RWPE1 (cell line): ENCODE data around the gene SLC25A21.

ENCODE experiments used
- CTCF ChIA-PET: fragments of 350-600 bp; sonication (Branson Sonifier 250); formaldehyde crosslinking; extraction: SDS; loops from one replicate; lab custom pipeline; 2021; lab: Yijun Ruan, JAX
- POLR2A ChIA-PET: fragments of 400-600 bp; formaldehyde crosslinking; extraction: SDS; loops from one replicate; lab custom pipeline; 2020; ENCODE audit warnings: antibody characterized with exemption; ENCODE audit not compliant: low non-redundant PET; lab: Yijun Ruan, JAX
- DNase-seq: peaks from one replicate; pipeline ENCODE4 v3.0.0; 2012; ENCODE audit warnings: low spot score
- H3K27ac ChIP-seq: fragments of 450-650 bp; 2 replicates; pipeline ENCODE4 v1.5.1; 2017
- TF ChIP-seq, protein P1 (sequence below): fragments of 450-650 bp; conservative IDR thresholded peaks from 2 replicates; pipeline ENCODE4 v1.5.1; 2017; ENCODE audit warnings: low read depth, mild to moderate bottlenecking

SLC25A21 gene

DNA sequence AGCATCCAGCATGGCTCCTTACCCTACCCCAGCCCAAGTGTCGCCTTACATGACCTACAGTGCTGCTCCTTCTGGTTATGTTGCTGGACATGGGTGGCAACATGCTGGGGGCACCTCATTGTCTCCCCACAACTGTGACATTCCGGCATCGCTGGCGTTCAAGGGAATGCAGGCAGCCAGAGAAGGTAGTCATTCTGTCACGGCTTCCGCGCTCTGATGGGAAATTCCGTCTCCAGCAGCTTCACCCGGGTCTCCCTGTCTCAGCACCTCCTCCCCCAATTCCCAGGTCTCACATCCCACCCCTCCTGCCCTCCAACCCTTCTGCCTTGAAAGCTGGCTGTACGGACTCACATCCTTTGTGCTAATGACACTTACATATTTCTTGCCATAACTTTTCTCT lies 496.2 kb downstream of the SLC25A21 start:
- TF ChIP-seq, protein P1, sequence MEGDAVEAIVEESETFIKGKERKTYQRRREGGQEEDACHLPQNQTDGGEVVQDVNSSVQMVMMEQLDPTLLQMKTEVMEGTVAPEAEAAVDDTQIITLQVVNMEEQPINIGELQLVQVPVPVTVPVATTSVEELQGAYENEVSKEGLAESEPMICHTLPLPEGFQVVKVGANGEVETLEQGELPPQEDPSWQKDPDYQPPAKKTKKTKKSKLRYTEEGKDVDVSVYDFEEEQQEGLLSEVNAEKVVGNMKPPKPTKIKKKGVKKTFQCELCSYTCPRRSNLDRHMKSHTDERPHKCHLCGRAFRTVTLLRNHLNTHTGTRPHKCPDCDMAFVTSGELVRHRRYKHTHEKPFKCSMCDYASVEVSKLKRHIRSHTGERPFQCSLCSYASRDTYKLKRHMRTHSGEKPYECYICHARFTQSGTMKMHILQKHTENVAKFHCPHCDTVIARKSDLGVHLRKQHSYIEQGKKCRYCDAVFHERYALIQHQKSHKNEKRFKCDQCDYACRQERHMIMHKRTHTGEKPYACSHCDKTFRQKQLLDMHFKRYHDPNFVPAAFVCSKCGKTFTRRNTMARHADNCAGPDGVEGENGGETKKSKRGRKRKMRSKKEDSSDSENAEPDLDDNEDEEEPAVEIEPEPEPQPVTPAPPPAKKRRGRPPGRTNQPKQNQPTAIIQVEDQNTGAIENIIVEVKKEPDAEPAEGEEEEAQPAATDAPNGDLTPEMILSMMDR = no peak
- ChIA-PET POLR2A (interaction anchor here (0.6 kb wide), 1 partner anchor 23 kb away, joined by 3 read pairs; no protein-coding TSS in a partner anchor), CTCF (interaction anchor here (0.5 to 0.7 kb wide), 3 partner anchors 187 to 888 kb away, joined by 3 read pairs; no protein-coding TSS in a partner anchor)
- no peak for DNase-seq
- no peak overlapping the region for H3K27ac ChIP-seq

DNA sequence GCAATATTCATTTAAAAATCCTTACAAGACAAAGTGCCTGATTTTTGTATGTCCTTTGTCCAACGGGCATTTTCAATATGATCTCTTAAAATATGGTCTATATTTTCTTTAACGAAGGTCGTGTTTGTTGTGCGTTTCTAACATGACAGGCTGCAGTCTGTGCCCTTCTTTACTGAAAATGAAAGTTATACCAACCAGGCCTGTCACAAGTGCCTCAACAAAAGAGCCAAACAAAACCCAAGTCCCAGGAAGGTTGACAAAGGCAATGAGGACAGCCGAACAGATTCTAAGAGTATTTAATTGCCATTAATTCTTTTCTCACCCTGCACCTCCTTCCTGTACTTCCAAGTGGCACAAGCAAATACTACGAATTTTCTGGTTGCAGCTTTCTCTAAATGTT lies 496.8 kb downstream of the SLC25A21 start:
- TF ChIP-seq, protein P1 = no peak
- ChIA-PET POLR2A (no interaction called here), CTCF (no interaction called here)
- no peak overlapping the region for H3K27ac ChIP-seq
- no peak for DNase-seq

DNA sequence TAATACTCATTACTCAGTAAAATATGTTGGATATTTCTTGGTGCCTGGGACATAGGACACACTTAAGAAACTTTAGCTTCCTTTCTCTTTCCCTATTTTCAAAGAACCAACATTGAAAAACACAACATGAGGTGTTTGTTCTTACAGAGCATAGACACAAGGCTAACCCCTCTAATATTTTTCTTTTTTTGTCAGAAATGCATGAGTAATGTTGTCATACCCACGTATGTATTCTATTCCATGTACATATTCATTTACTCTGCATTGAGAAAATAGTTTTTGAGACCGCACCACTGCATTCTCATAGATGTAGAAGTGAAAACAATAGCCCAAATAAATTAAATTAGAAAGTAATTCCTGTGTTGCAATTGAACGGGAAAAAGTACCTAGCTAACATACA lies 497.7 kb downstream of the SLC25A21 start:
- CTCF ChIA-PET = no interaction called here
- no peak overlapping the region for H3K27ac ChIP-seq
- DNase-seq = no peak
- POLR2A ChIA-PET = no interaction called here
- TF ChIP-seq, protein P1 = no peak

DNA sequence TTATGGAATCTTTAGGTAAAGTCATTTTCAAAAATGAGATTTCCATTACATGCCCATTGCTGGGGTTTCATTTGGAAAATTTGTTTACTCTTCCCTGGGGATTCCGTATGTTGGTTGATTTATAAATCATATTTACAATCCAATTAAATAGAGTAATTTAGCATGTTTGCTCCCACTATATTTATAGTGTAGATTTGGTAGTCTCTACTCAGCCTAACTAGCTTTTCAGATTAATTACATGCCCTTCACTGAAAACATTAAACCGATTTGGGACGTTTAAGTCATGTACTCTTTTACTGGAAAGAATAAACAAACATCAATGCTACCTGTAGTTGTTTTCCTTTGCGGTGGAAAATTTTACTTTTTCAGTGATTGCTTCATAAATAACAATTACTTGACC lies 500.3 kb downstream of the SLC25A21 start:
- H3K27ac ChIP-seq = no peak overlapping the region
- ChIA-PET CTCF (no interaction called here), POLR2A (no interaction called here)
- no peak for DNase-seq
- TF ChIP-seq, protein P1 = no peak

DNA sequence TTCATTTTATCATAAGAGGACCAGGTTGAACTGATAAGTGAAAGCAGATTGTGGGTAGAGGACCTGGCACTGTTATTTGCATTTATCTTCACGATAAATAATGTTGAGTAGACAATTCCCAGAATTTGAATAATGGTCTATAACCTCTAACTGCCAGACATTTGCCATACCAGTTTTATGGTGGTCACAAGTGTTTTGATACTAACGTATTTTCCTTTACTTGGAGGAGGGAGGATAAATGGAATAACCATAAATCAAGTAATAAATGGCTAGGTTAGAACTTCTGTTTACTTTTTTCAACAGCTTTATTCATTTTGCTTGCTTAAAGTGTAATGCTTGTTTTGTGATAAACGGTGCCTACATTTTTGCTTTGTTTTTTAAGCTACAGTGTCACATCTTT lies 501.3 kb downstream of the SLC25A21 start:
- H3K27ac ChIP-seq = no peak overlapping the region
- POLR2A ChIA-PET = no interaction called here
- TF ChIP-seq, protein P1 = no peak
- CTCF ChIA-PET = no interaction called here
- DNase-seq = no peak

DNA sequence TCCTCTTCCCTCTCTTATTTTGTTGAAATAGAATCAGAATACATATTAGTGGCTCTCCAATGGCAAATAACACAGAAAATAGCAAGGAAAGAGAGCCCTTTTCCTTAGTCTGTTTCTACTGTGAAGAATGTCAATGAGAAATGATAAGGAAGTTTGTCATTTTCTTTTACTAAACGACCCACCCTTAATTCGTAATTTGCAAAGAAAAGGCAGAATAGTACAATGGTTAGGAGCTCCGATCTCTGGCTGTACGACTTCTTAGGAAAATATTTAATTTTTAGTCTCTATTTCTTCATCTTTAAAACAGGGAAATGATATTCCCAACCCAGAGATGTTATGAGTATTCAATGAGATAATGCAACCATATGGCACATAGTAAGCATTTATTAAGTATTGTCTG lies 504.7 kb downstream of the SLC25A21 start:
- no peak for DNase-seq
- TF ChIP-seq, protein P1 = no peak
- POLR2A ChIA-PET = no interaction called here
- H3K27ac ChIP-seq = no peak overlapping the region
- CTCF ChIA-PET = no interaction called here
